ENCODE results near the gene TNFRSF4. TPM values are rescaled to one million over a fixed set of nuclear protein-coding genes. Genes with fewer than 3 reads are reported as not detected.
"Not testable (repeated sequence)": the region's sequence is repeated elsewhere in the genome, so short reads cannot be mapped to it uniquely, and the experiment has no call there.

The TNFRSF4 gene
- total RNA-seq, 5 donors from 2014 or later (not counting 1 experiment from before 2014, with no cell fraction given), result 15.1 to 35.4 (median 17.8) TPM

GRCh38 chr1:1198423-1199140, 15.4 kb downstream of the TNFRSF4 start:
- Histone ChIP-seq H3K27ac (ENCODE audit: low read length) (no peak overlapping the region), H3K36me3 (ENCODE audit: control insufficient read depth in 2 of 2, extremely low read depth in 1 of 2, insufficient read depth in 1 of 2, low read length in 1 of 2) (no peaks in the 10 kb centered on the region), H3K4me1 (ENCODE audit: control insufficient read depth in 1 of 2, extremely low read depth in 1 of 2, insufficient read depth in 2 of 2, low read length in 2 of 2) (peaks cover 0 to 12% of the 10 kb centered on the region in 2 experiments), H3K27me3 (replicated peaks in 1 of 2; ENCODE audit: control insufficient read depth in 2 of 2, extremely low read depth in 1 of 2, insufficient read depth in 2 of 2, low read length in 1 of 2) (no peaks in the 10 kb centered on the region), H3K9me3 (no peaks in the 10 kb centered on the region), H3K4me3 (ENCODE audit: control insufficient read depth in 1 of 2, extremely low read depth in 1 of 2, low read length in 1 of 2) (no peak overlapping the region)
- Mint-ChIP-seq H3K4me3 (no peak overlapping the region), H3K36me3 (no peaks in the 10 kb centered on the region), H3K4me1 (peaks cover 0 to 8% (median 0%) of the 10 kb centered on the region in 3 donors), H3K27ac (no peak overlapping the region), H3K9me3 (peaks cover 5 to 9% (median 9%) of the 10 kb centered on the region in 3 donors), H3K27me3 (no peaks in the 10 kb centered on the region)
- DNase-seq (peak in 3 of 35 experiments; percentile 1 to 9 (median 2)), ATAC-seq (replicated peaks in 1 of 4) (no peak)
- CTCF ChIA-PET, result no interaction called here
- 94% methylated on average over 12 of the region's 23 CpGs for WGBS (ENCODE audit: insufficient coverage)
- POLR2A ChIA-PET, result interaction anchor here in 1 of 2 donors (0.5 kb wide), 1 partner anchor 68 kb away, joined by 6 read pairs; no protein-coding TSS in a partner anchor

- 94% methylated on average over 45 of the region's 48 CpGs for WGBS (ENCODE audit: insufficient coverage)
- ChIA-PET CTCF (no interaction called here), POLR2A (interaction anchor here in 1 of 2 donors (0.5 kb wide), 1 partner anchor 67 kb away, joined by 6 read pairs; no protein-coding TSS in a partner anchor)
- H3K4me3 ChIP-seq (ENCODE audit: control insufficient read depth in 1 of 2, extremely low read depth in 1 of 2, low read length in 1 of 2), result no peak overlapping the region
- H3K36me3 ChIP-seq (ENCODE audit: control insufficient read depth in 2 of 2, extremely low read depth in 1 of 2, insufficient read depth in 1 of 2, low read length in 1 of 2), result no peaks in the 10 kb centered on the region
- no peak overlapping the region for H3K4me3 Mint-ChIP-seq
- no peaks in the 10 kb centered on the region for H3K9me3 ChIP-seq
- DNase-seq (peak in 4 of 35 experiments; percentile 0 to 9 (median 4)), ATAC-seq (replicated peaks in 1 of 4) (no peak)
- peaks cover 5 to 9% (median 9%) of the 10 kb centered on the region in 3 donors for H3K9me3 Mint-ChIP-seq
- H3K4me1 ChIP-seq (ENCODE audit: control insufficient read depth in 1 of 2, extremely low read depth in 1 of 2, insufficient read depth in 2 of 2, low read length in 2 of 2), result peaks cover 0 to 12% of the 10 kb centered on the region in 2 experiments
- no peak overlapping the region for H3K27ac ChIP-seq (ENCODE audit: low read length)
- peaks cover 0 to 8% (median 0%) of the 10 kb centered on the region in 3 donors for H3K4me1 Mint-ChIP-seq
- no peak overlapping the region for H3K27ac Mint-ChIP-seq
- H3K36me3 Mint-ChIP-seq, result no peaks in the 10 kb centered on the region
- no peaks in the 10 kb centered on the region for H3K27me3 Mint-ChIP-seq
- no peaks in the 10 kb centered on the region for H3K27me3 ChIP-seq (replicated peaks in 1 of 2; ENCODE audit: control insufficient read depth in 2 of 2, extremely low read depth in 1 of 2, insufficient read depth in 2 of 2, low read length in 1 of 2)
These were observed 16.2 kb downstream of the TNFRSF4 start for GRCh38 chr1:1197551-1198422.

- Mint-ChIP-seq H3K27ac (no peak overlapping the region), H3K27me3 (no peaks in the 10 kb centered on the region), H3K4me1 (peaks cover 0 to 8% (median 0%) of the 10 kb centered on the region in 3 donors), H3K4me3 (no peak overlapping the region), H3K36me3 (no peaks in the 10 kb centered on the region), H3K9me3 (peaks cover 5 to 10% (median 9%) of the 10 kb centered on the region in 3 donors)
- Histone ChIP-seq H3K4me1 (ENCODE audit: control insufficient read depth in 1 of 2, extremely low read depth in 1 of 2, insufficient read depth in 2 of 2, low read length in 2 of 2) (peaks cover 0 to 12% of the 10 kb centered on the region in 2 experiments), H3K4me3 (ENCODE audit: control insufficient read depth in 1 of 2, extremely low read depth in 1 of 2, low read length in 1 of 2) (no peak overlapping the region), H3K27me3 (replicated peaks in 1 of 2; ENCODE audit: control insufficient read depth in 2 of 2, extremely low read depth in 1 of 2, insufficient read depth in 2 of 2, low read length in 1 of 2) (no peaks in the 10 kb centered on the region), H3K36me3 (ENCODE audit: control insufficient read depth in 2 of 2, extremely low read depth in 1 of 2, insufficient read depth in 1 of 2, low read length in 1 of 2) (no peaks in the 10 kb centered on the region), H3K9me3 (no peaks in the 10 kb centered on the region), H3K27ac (ENCODE audit: low read length) (no peak overlapping the region)
- DNase-seq (peak in 1 of 35 experiments; percentile 6), ATAC-seq (replicated peaks in 1 of 4) (no peak)
- ChIA-PET CTCF (no interaction called here), POLR2A (no interaction called here)
- WGBS (ENCODE audit: insufficient coverage), result 94% methylated on average over 6 of the region's 8 CpGs
These were observed 16.8 kb downstream of the TNFRSF4 start for GRCh38 chr1:1197188-1197500.

- Histone ChIP-seq H3K4me3 (ENCODE audit: control insufficient read depth in 1 of 2, extremely low read depth in 1 of 2, low read length in 1 of 2) (no peak overlapping the region), H3K27ac (ENCODE audit: low read length) (no peak overlapping the region), H3K27me3 (replicated peaks in 1 of 2; ENCODE audit: control insufficient read depth in 2 of 2, extremely low read depth in 1 of 2, insufficient read depth in 2 of 2, low read length in 1 of 2) (no peaks in the 10 kb centered on the region), H3K9me3 (no peaks in the 10 kb centered on the region), H3K4me1 (ENCODE audit: control insufficient read depth in 1 of 2, extremely low read depth in 1 of 2, insufficient read depth in 2 of 2, low read length in 2 of 2) (peaks cover 0 to 12% of the 10 kb centered on the region in 2 experiments), H3K36me3 (ENCODE audit: control insufficient read depth in 2 of 2, extremely low read depth in 1 of 2, insufficient read depth in 1 of 2, low read length in 1 of 2) (no peaks in the 10 kb centered on the region)
- Mint-ChIP-seq H3K9me3 (peaks cover 5 to 15% (median 9%) of the 10 kb centered on the region in 3 donors), H3K4me1 (peaks cover 0 to 8% (median 0%) of the 10 kb centered on the region in 3 donors), H3K27ac (no peak overlapping the region), H3K27me3 (no peaks in the 10 kb centered on the region), H3K36me3 (no peaks in the 10 kb centered on the region), H3K4me3 (no peak overlapping the region)
- WGBS (ENCODE audit: insufficient coverage), result 87% methylated on average over 11 of the region's 13 CpGs
- DNase-seq, result peak in 3 of 35 experiments; percentile 0 to 11 (median 2)
- ATAC-seq (replicated peaks in 1 of 4), result no peak
- CTCF ChIA-PET, result no interaction called here
- POLR2A ChIA-PET, result no interaction called here
These were observed 17.3 kb downstream of the TNFRSF4 start for GRCh38 chr1:1196431-1197187.

GRCh38 chr1:1195726-1196125, 18.2 kb downstream of the TNFRSF4 start:
- H3K27me3 Mint-ChIP-seq; H3K4me3 ChIP-seq (ENCODE audit: control insufficient read depth in 1 of 2, extremely low read depth in 1 of 2, low read length in 1 of 2); H3K36me3 Mint-ChIP-seq; CTCF ChIA-PET; H3K27ac Mint-ChIP-seq; DNase-seq; H3K4me1 Mint-ChIP-seq; H3K4me1 ChIP-seq (ENCODE audit: control insufficient read depth in 1 of 2, extremely low read depth in 1 of 2, insufficient read depth in 2 of 2, low read length in 2 of 2); POLR2A ChIA-PET; H3K36me3 ChIP-seq (ENCODE audit: control insufficient read depth in 2 of 2, extremely low read depth in 1 of 2, insufficient read depth in 1 of 2, low read length in 1 of 2); H3K9me3 ChIP-seq; ATAC-seq (replicated peaks in 1 of 4); H3K27me3 ChIP-seq (replicated peaks in 1 of 2; ENCODE audit: control insufficient read depth in 2 of 2, extremely low read depth in 1 of 2, insufficient read depth in 2 of 2, low read length in 1 of 2); H3K27ac ChIP-seq (ENCODE audit: low read length); H3K4me3 Mint-ChIP-seq: not testable (repeated sequence)
- 84% methylated on average over 5 of the region's 6 CpGs for WGBS (ENCODE audit: insufficient coverage)
- peaks cover 5 to 15% (median 9%) of the 10 kb centered on the region in 3 donors for H3K9me3 Mint-ChIP-seq

- ATAC-seq (replicated peaks in 1 of 4), result no peak
- CTCF ChIA-PET, result no interaction called here
- H3K9me3 ChIP-seq, result no peaks in the 10 kb centered on the region
These were observed 19.2 kb downstream of the TNFRSF4 start for GRCh38 chr1:1194723-1195122.

More at GRCh38 chr1:1194723-1195122, 19.2 kb downstream of the TNFRSF4 start:
- Histone ChIP-seq H3K4me1 (ENCODE audit: control insufficient read depth in 1 of 2, extremely low read depth in 1 of 2, insufficient read depth in 2 of 2, low read length in 2 of 2) (peaks cover 0 to 1% of the 10 kb centered on the region in 2 experiments), H3K4me3 (ENCODE audit: control insufficient read depth in 1 of 2, extremely low read depth in 1 of 2, low read length in 1 of 2) (no peak overlapping the region), H3K36me3 (ENCODE audit: control insufficient read depth in 2 of 2, extremely low read depth in 1 of 2, insufficient read depth in 1 of 2, low read length in 1 of 2) (no peaks in the 10 kb centered on the region), H3K27me3 (replicated peaks in 1 of 2; ENCODE audit: control insufficient read depth in 2 of 2, extremely low read depth in 1 of 2, insufficient read depth in 2 of 2, low read length in 1 of 2) (no peaks in the 10 kb centered on the region), H3K27ac (ENCODE audit: low read length) (no peak overlapping the region)
- Mint-ChIP-seq H3K4me1 (peaks cover 0 to 3% (median 0%) of the 10 kb centered on the region in 3 donors), H3K36me3 (no peaks in the 10 kb centered on the region), H3K4me3 (no peak overlapping the region), H3K9me3 (peaks cover 5 to 15% (median 9%) of the 10 kb centered on the region in 3 donors), H3K27me3 (no peaks in the 10 kb centered on the region), H3K27ac (no peak overlapping the region)
- POLR2A ChIA-PET, result no interaction called here
- no peak for DNase-seq
- WGBS (ENCODE audit: insufficient coverage), result 100% methylated on average over 2 of the region's 3 CpGs

Data from T-cell (primary cell).